CD4-positive, alpha-beta memory T cell (primary cell): ENCODE data around the gene NID2. TPM values are rescaled to one million over a fixed set of nuclear protein-coding genes. Genes with fewer than 3 reads are reported as not detected.

Experiments used
- CTCF ChIA-PET: fragments of 350-600 bp; sonication (Branson Sonifier 250); formaldehyde crosslinking; loops from one replicate; lab custom pipeline; 2021; ENCODE audit warnings: inconsistent platforms; ENCODE audit not compliant: partially characterized antibody; lab: Charles Lee
- POLR2A ChIA-PET: fragments of 350-600 bp; sonication (Branson Sonifier 250); formaldehyde crosslinking; loops from one replicate; lab custom pipeline; 2021; ENCODE audit not compliant: partially characterized antibody; lab: Charles Lee
- DNase-seq, 5 donors: peaks; one replicate each; pipeline versions ENCODE4 v3.0.0 to v3.0.0-alpha.2; 2020 to 2022; ENCODE audit warnings: mixed read lengths in 1 of 5
- H3K27ac ChIP-seq: one replicate; pipeline ENCODE4 v1.7.0; 2013; ENCODE audit warnings: low read depth, low read length
- H3K27me3 ChIP-seq: 2 replicates; pipeline ENCODE4 v1.7.0; 2013; ENCODE audit warnings: mild to moderate bottlenecking, low read length, moderate library complexity; ENCODE audit not compliant: insufficient read depth
- H3K36me3 ChIP-seq: 2 replicates; pipeline ENCODE4 v1.7.0; 2013; ENCODE audit warnings: mild to moderate bottlenecking, low read length, moderate library complexity; ENCODE audit not compliant: insufficient read depth
- H3K4me1 ChIP-seq: 2 replicates; pipeline ENCODE4 v1.7.0; 2013; ENCODE audit warnings: mild to moderate bottlenecking, low read length, moderate library complexity; ENCODE audit not compliant: insufficient read depth
- H3K4me3 ChIP-seq, 2 donors: one replicate each; pipeline ENCODE4 v1.7.0; 2013; ENCODE audit warnings: low read length in 2 of 2, mild to moderate bottlenecking in 1 of 2
- H3K9me3 ChIP-seq, 2 donors: one replicate each; pipeline ENCODE4 v1.7.0; 2013; ENCODE audit warnings: low read length in 2 of 2, control low read depth in 1 of 2; ENCODE audit not compliant: control insufficient read depth in 1 of 2
- H3K27ac Mint-ChIP-seq, 7 donors: one replicate each; pipeline ENCODE4 v1.8.0; 2020 to 2021; ENCODE audit warnings: mixed read lengths in 7 of 7, mild to moderate bottlenecking in 6 of 7, inconsistent platforms in 3 of 7, moderate library complexity in 3 of 7
- H3K27me3 Mint-ChIP-seq, 2 donors: one replicate each; pipeline ENCODE4 v1.8.0; 2020 to 2021; ENCODE audit warnings: mixed read lengths in 2 of 2
- H3K36me3 Mint-ChIP-seq, 2 donors: one replicate each; pipeline ENCODE4 v1.8.0; 2020 to 2021; ENCODE audit warnings: mixed read lengths in 2 of 2, inconsistent platforms in 1 of 2, mild to moderate bottlenecking in 1 of 2
- H3K4me1 Mint-ChIP-seq, 4 donors: one replicate each; pipeline ENCODE4 v1.8.0; 2020 to 2021; ENCODE audit warnings: mixed read lengths in 4 of 4, mild to moderate bottlenecking in 1 of 4
- H3K4me3 Mint-ChIP-seq, 8 donors: one replicate each; pipeline ENCODE4 v1.8.0; 2020 to 2021; ENCODE audit warnings: mixed read lengths in 8 of 8, mild to moderate bottlenecking in 7 of 8, moderate library complexity in 6 of 8, inconsistent platforms in 3 of 8
- H3K9me3 Mint-ChIP-seq, 8 donors: one replicate each; pipeline ENCODE4 v1.8.0; 2020 to 2021; ENCODE audit warnings: mixed read lengths in 8 of 8, mild to moderate bottlenecking in 5 of 8, inconsistent platforms in 3 of 8, moderate library complexity in 1 of 8
- intact Hi-C: fragments of 100-400 bp; cut with micrococcal nuclease; formaldehyde crosslinking; loops from one replicate; pipeline ENCODE4 v1.15.1; 2023
- polyA plus RNA-seq, 2 donors: library from polyadenylated mRNA; unstranded; fragments of 300-500 nt; fragmentation: Illumina TruSeq; gene quantifications; one replicate each; pipeline ENCODE4 v1.2.3, GENCODE V29; 2021
- total RNA-seq, 2 experiments: library from RNA; stranded (reverse); gene quantifications; one replicate each; pipeline ENCODE4 v1.2.3, GENCODE V29; 2021

NID2 gene
- total and polyA plus RNA-seq, 4 experiments from 2014 or later: 0.34 to 0.37 TPM; not detected in 2

DNA sequence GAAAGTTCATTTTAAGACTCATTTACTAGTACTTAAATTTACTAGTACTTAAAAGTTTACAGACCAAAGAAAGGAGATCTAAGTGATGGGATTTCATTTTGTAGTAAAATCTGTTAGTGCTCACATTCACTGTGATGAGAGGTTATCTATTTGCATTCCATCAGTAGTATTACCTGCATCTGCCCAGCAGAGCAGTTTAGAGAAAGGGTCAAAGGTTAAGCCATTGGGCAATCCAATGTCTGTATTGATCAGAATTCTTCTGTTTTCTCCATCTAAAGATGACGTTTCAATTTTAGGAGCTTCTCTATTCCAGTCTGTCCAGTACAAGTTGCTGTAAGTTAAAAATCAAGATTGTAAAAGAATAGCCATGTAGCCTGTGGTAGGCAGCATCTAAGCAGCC lies 61.2 kb downstream of the NID2 start:
- no peak overlapping the region for H3K27ac ChIP-seq
- ChIA-PET CTCF (no interaction called here), POLR2A (no interaction called here)
- Mint-ChIP-seq H3K27ac (peak overlapping the region in 2 of 7 donors; percentile 62 to 72), H3K9me3 (no peaks in the 10 kb centered on the region), H3K27me3 (no peaks in the 10 kb centered on the region), H3K36me3 (peaks cover 64 to 88% of the 10 kb centered on the region in 2 donors), H3K4me1 (no peaks in the 10 kb centered on the region), H3K4me3 (no peak overlapping the region)
- H3K4me1 ChIP-seq: no peaks in the 10 kb centered on the region
- H3K36me3 ChIP-seq: peaks cover 59% of the 10 kb centered on the region
- H3K4me3 ChIP-seq: no peak overlapping the region
- H3K27me3 ChIP-seq: no peaks in the 10 kb centered on the region
- DNase-seq: no peak
- intact Hi-C loops: no loop called here
- H3K9me3 ChIP-seq: no peaks in the 10 kb centered on the region

DNA sequence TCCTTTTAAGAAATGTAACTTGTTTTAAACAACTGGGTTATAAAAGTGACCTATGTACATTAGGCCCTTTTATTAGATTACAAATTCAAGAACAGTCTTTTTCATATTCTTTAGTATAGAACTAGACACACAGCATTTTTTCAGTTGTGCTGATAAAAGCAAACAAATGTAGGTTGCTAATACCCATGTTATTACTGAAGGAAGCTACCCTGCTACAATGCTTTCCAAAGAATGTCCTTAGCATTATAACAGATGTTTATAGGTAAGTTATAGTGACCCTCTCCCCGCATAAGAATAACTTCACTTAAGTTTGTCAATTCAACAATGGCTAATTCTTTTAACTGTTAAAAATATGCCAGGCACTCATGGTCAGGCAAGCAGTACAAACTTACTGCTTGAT lies 61.6 kb downstream of the NID2 start:
- Histone ChIP-seq H3K27me3 (no peaks in the 10 kb centered on the region), H3K27ac (no peak overlapping the region), H3K4me3 (no peak overlapping the region), H3K4me1 (no peaks in the 10 kb centered on the region), H3K36me3 (peaks cover 63% of the 10 kb centered on the region), H3K9me3 (no peaks in the 10 kb centered on the region)
- Mint-ChIP-seq H3K27me3 (no peaks in the 10 kb centered on the region), H3K4me1 (peaks cover 0 to under 1% (median 0%) of the 10 kb centered on the region in 4 donors), H3K27ac (peak overlapping the region in 2 of 7 donors; percentile 62 to 72), H3K4me3 (no peak overlapping the region), H3K9me3 (no peaks in the 10 kb centered on the region), H3K36me3 (peaks cover 66 to 92% of the 10 kb centered on the region in 2 donors)
- intact Hi-C loops: no loop called here
- no peak for DNase-seq
- ChIA-PET POLR2A (no interaction called here), CTCF (interaction anchor here (1.2 kb wide), 1 partner anchor 37 kb away, joined by 3 read pairs; no protein-coding TSS in a partner anchor)

DNA sequence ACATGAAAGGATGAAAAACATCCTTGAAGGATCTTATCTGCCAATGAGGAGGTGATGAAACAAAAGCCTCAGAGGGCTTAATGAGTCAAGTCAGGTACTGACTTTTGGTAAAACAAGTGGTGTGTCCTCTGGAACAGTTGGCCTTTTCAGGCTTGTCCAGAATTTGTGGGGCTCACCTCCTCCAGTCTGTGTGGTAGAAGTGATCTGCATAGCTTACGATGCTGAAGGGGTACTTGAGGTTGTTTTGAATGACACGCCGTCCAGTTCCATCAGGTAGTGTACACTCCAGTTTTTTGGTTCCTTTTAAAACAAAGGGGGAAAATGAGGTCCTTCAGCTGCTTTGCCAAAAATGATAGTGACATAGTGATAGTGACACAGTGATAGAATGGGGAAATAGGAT lies 62.5 kb downstream of the NID2 start:
- ChIA-PET POLR2A (no interaction called here), CTCF (interaction anchor here (1.0 to 1.2 kb wide), 3 partner anchors 9 to 38 kb away, joined by 3 read pairs; no protein-coding TSS in a partner anchor)
- Histone ChIP-seq H3K9me3 (no peaks in the 10 kb centered on the region), H3K27me3 (no peaks in the 10 kb centered on the region), H3K4me1 (no peaks in the 10 kb centered on the region), H3K36me3 (peaks cover 68% of the 10 kb centered on the region), H3K4me3 (no peak overlapping the region), H3K27ac (no peak overlapping the region)
- intact Hi-C loops: no loop called here
- Mint-ChIP-seq H3K36me3 (peaks cover 63 to 93% of the 10 kb centered on the region in 2 donors), H3K27me3 (no peaks in the 10 kb centered on the region), H3K27ac (peak overlapping the region in 5 of 7 donors; percentile 18 to 77 (median 48)), H3K4me3 (no peak overlapping the region), H3K9me3 (no peaks in the 10 kb centered on the region), H3K4me1 (peaks cover 0 to 2% (median 0%) of the 10 kb centered on the region in 4 donors)
- DNase-seq: no peak

DNA sequence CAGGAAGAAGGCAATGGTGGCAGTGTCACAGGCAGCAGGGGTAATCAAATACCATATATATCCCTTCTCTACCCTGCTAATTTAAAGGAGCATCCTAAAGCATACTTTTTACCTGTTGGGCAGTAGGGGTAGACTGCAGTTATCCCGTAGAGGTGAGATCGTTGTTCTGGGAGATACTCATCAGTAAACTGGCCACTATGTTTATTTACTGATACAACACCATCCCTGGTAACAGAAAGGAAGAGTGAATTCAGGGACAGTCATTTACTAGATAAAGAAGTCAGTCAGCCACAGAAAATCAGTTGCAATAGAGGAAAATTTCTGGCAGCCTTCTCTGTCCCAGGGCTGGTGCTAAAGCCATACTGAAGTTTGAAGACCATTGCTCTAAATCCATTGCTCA lies 63.2 kb downstream of the NID2 start:
- intact Hi-C loops: no loop called here
- no peak overlapping the region for H3K4me3 ChIP-seq
- H3K27ac ChIP-seq: no peak overlapping the region
- H3K27me3 Mint-ChIP-seq: no peaks in the 10 kb centered on the region
- POLR2A ChIA-PET: no interaction called here
- H3K36me3 Mint-ChIP-seq: peaks cover 57 to 92% of the 10 kb centered on the region in 2 donors
- DNase-seq: no peak
- no peaks in the 10 kb centered on the region for H3K9me3 ChIP-seq
- H3K4me3 Mint-ChIP-seq: no peak overlapping the region
- peaks cover 0 to 2% (median 0%) of the 10 kb centered on the region in 4 donors for H3K4me1 Mint-ChIP-seq
- no peaks in the 10 kb centered on the region for H3K9me3 Mint-ChIP-seq
- CTCF ChIA-PET: interaction anchor here (1.2 kb wide), 1 partner anchor 11 kb away, joined by 3 read pairs; no protein-coding TSS in a partner anchor
- H3K36me3 ChIP-seq: peaks cover 69% of the 10 kb centered on the region
- no peaks in the 10 kb centered on the region for H3K27me3 ChIP-seq
- H3K4me1 ChIP-seq: no peaks in the 10 kb centered on the region
- H3K27ac Mint-ChIP-seq: peak overlapping the region in 1 of 7 donors; percentile 68

DNA sequence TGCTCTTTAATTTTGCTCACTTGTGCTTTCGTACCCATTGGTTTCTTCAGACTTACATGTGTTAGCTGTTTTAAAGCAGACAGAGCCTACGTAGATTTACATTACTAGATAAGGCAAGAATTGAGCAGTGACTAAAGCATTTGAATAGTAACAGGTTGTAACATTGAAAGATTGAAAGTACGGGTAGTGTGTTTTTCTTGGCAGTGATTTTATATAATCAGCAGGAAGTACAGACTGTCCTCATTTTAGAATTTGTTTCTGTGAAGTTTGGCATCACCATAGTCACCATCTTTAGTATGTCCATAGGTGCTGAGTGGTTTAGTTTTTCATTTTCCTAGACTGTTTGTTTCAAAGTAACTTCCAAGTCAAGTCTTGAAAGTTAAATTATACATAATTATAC lies 65.5 kb downstream of the NID2 start:
- Histone ChIP-seq H3K36me3 (peaks cover 72% of the 10 kb centered on the region), H3K4me3 (no peak overlapping the region), H3K27ac (no peak overlapping the region), H3K9me3 (no peaks in the 10 kb centered on the region), H3K27me3 (no peaks in the 10 kb centered on the region), H3K4me1 (no peaks in the 10 kb centered on the region)
- H3K4me3 Mint-ChIP-seq: no peak overlapping the region
- POLR2A ChIA-PET: no interaction called here
- no peaks in the 10 kb centered on the region for H3K9me3 Mint-ChIP-seq
- DNase-seq: no peak
- no peak overlapping the region for H3K27ac Mint-ChIP-seq
- H3K4me1 Mint-ChIP-seq: peaks cover 0 to 2% (median 0%) of the 10 kb centered on the region in 4 donors
- H3K36me3 Mint-ChIP-seq: peaks cover 56 to 89% of the 10 kb centered on the region in 2 donors
- no peaks in the 10 kb centered on the region for H3K27me3 Mint-ChIP-seq
- CTCF ChIA-PET: interaction anchor here (1.1 kb wide), 1 partner anchor 10 kb away, joined by 3 read pairs; no protein-coding TSS in a partner anchor
- intact Hi-C loops: no loop called here

DNA sequence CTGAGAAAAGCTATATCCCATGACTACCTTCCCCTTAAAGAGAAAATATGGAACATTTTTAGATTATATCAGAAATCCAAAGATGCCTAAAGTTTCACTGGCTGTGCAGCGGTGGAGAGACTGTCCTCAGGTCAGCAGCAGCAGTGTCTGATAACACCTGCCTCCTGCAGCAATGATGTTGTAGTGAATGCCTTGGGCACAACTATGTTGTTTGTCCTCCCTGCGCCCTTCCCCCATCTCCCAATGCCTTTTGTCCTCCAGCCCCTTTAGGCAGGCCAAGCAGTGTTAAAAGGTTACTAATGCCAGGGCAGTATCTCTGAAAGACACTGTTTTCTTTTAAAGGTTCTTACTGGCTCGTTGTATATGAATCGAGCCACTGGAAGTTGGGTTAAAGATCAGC lies 66.3 kb downstream of the NID2 start:
- no peak for DNase-seq
- Mint-ChIP-seq H3K4me1 (peaks cover 0 to 2% (median 0%) of the 10 kb centered on the region in 4 donors), H3K27me3 (no peaks in the 10 kb centered on the region), H3K27ac (peak overlapping the region in 1 of 7 donors; percentile 52), H3K9me3 (no peaks in the 10 kb centered on the region), H3K4me3 (no peak overlapping the region), H3K36me3 (peaks cover 48 to 86% of the 10 kb centered on the region in 2 donors)
- CTCF ChIA-PET: interaction anchor here (0.7 to 1.1 kb wide), 3 partner anchors 9 to 24 kb away, joined by 3 read pairs; no protein-coding TSS in a partner anchor
- POLR2A ChIA-PET: no interaction called here
- Histone ChIP-seq H3K27ac (no peak overlapping the region), H3K9me3 (no peaks in the 10 kb centered on the region), H3K4me1 (no peaks in the 10 kb centered on the region), H3K4me3 (no peak overlapping the region), H3K36me3 (peaks cover 64% of the 10 kb centered on the region), H3K27me3 (no peaks in the 10 kb centered on the region)
- intact Hi-C loops: no loop called here

DNA sequence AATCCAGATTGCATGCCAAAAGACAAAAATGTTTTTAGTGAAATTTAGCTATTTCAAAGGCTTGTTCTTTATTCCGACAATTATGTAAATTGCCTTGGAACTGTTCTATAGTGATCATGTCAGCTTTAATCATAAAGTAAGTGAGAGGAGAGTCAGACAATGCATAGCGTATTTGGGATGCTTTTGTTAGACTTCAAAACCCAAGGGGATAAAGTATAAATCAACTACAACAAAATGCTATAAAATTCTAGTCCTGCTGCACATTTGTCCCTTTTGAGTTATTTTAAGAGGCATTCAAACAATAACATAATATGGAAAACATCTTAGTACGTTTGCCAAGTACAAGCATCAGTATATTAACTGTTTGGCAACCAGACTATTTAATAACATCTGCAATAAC lies 68.2 kb downstream of the NID2 start:
- Histone ChIP-seq H3K36me3 (peaks cover 56% of the 10 kb centered on the region), H3K4me1 (no peaks in the 10 kb centered on the region), H3K9me3 (no peaks in the 10 kb centered on the region), H3K27ac (no peak overlapping the region), H3K27me3 (no peaks in the 10 kb centered on the region), H3K4me3 (no peak overlapping the region)
- ChIA-PET POLR2A (no interaction called here), CTCF (no interaction called here)
- peaks cover 43 to 81% of the 10 kb centered on the region in 2 donors for H3K36me3 Mint-ChIP-seq
- H3K27me3 Mint-ChIP-seq: no peaks in the 10 kb centered on the region
- DNase-seq: no peak
- H3K9me3 Mint-ChIP-seq: no peaks in the 10 kb centered on the region
- no peak overlapping the region for H3K27ac Mint-ChIP-seq
- peaks cover 0 to 6% (median 5%) of the 10 kb centered on the region in 4 donors for H3K4me1 Mint-ChIP-seq
- H3K4me3 Mint-ChIP-seq: no peak overlapping the region
- intact Hi-C loops: no loop called here
